ENCODE measurements around the gene C10orf62. TPM values are rescaled to one million over a fixed set of nuclear protein-coding genes. Genes with fewer than 3 reads are reported as not detected.

Gene C10orf62
- total and polyA plus RNA-seq, 10 of the 15 experiments (the other 5 are each of a cell fraction or from before 2014, with no cell fraction given) = not detected

- no peak for DNase-seq (ENCODE audit: low read depth, low spot score)
- intact Hi-C loops (cut with micrococcal nuclease; ENCODE audit: unreplicated experiment) (no loop called here), in situ Hi-C loops (cut with MboI) (no loop called here)
- POLR2A ChIA-PET = no interaction called here
- Histone ChIP-seq H3K9me3 (replicated peaks; ENCODE audit: control insufficient read depth, insufficient read depth, low read length) (no peaks in the 10 kb centered on the region), H3K9ac (ENCODE audit: control insufficient read depth, insufficient read depth, low read length) (no peak overlapping the region), H3K4me1 (ENCODE audit: control insufficient read depth, insufficient read depth, low read length) (no peaks in the 10 kb centered on the region), H4K20me1 (ENCODE audit: control insufficient read depth, insufficient read depth) (no peaks in the 10 kb centered on the region), H3K79me2 (ENCODE audit: control insufficient read depth, insufficient read depth, low read length) (no peaks in the 10 kb centered on the region), H2AFZ (ENCODE audit: control insufficient read depth, low read depth, low read length) (no peak overlapping the region), H3K36me3 (ENCODE audit: control insufficient read depth in 2 of 2, insufficient read depth in 2 of 2, low read length in 1 of 2) (no peaks in the 10 kb centered on the region), H3K4me3 (no peak overlapping the region), H3K4me2 (ENCODE audit: control insufficient read depth, insufficient read depth) (no peak overlapping the region), H3K27me3 (replicated peaks in 1 of 2; ENCODE audit: control insufficient read depth in 2 of 2, insufficient read depth in 2 of 2, low read length in 1 of 2) (no peaks in the 10 kb centered on the region; a peak in 1 of 4 replicates), H3K27ac (ENCODE audit: control insufficient read depth, insufficient read depth) (no peak overlapping the region)
- SMC1A ChIA-PET (ENCODE audit: uncharacterized antibody, unreplicated experiment) = no interaction called here
- 61% methylated on average over 37 of the region's 40 CpGs for WGBS (ENCODE audit: insufficient coverage, insufficient replicate concordance, low lambda C conversion rate, missing lambda C conversion rate)
- BruUV-seq (replicated peaks) = no TSS peak
- RAD21 ChIA-PET (ENCODE audit: unreplicated experiment) = no interaction called here
- no peak for FAIRE-seq
- CTCF ChIA-PET = no interaction called here
- peak; percentile 41; the same call in 2 of the 3 replicates for ATAC-seq
- TF ChIP-seq, protein P1, sequence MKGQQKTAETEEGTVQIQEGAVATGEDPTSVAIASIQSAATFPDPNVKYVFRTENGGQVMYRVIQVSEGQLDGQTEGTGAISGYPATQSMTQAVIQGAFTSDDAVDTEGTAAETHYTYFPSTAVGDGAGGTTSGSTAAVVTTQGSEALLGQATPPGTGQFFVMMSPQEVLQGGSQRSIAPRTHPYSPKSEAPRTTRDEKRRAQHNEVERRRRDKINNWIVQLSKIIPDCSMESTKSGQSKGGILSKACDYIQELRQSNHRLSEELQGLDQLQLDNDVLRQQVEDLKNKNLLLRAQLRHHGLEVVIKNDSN (IDR thresholded peaks at IDR 0.05; ENCODE audit: borderline replicate concordance, extremely low read length, insufficient read depth, low read depth, low read length) = no peak
- TF ChIP-seq STAT1 (conservative IDR thresholded peaks at IDR 0.05) (no peak), USF2 (IDR thresholded peaks at IDR 0.05; ENCODE audit: borderline replicate concordance, low read depth, low read length) (no peak), HDAC6 (IDR thresholded peaks at IDR 0.05; ENCODE audit: unreplicated experiment) (no peak), DPF2 (IDR thresholded peaks at IDR 0.05) (no peak), PML (IDR thresholded peaks at IDR 0.05; ENCODE audit: low read length) (no peak), SIX5 (IDR thresholded peaks at IDR 0.05; ENCODE audit: low read depth, low read length, severe bottlenecking) (no peak), NR2C1 (IDR thresholded peaks at IDR 0.05) (no peak), BHLHE40 (IDR thresholded peaks at IDR 0.05; ENCODE audit: borderline replicate concordance in 1 of 2, low read depth in 2 of 2, low read length in 1 of 2) (no peak; a peak in 1 of 4 replicates), BCLAF1 (IDR thresholded peaks at IDR 0.05) (no peak), ZNF622 (IDR thresholded peaks at IDR 0.05) (no peak), JUND (IDR thresholded peaks at IDR 0.05; ENCODE audit: low read depth, low read length) (no peak), TCF7 (IDR thresholded peaks at IDR 0.05; ENCODE audit: borderline replicate concordance) (no peak)
- TF ChIP-seq, protein P2, sequence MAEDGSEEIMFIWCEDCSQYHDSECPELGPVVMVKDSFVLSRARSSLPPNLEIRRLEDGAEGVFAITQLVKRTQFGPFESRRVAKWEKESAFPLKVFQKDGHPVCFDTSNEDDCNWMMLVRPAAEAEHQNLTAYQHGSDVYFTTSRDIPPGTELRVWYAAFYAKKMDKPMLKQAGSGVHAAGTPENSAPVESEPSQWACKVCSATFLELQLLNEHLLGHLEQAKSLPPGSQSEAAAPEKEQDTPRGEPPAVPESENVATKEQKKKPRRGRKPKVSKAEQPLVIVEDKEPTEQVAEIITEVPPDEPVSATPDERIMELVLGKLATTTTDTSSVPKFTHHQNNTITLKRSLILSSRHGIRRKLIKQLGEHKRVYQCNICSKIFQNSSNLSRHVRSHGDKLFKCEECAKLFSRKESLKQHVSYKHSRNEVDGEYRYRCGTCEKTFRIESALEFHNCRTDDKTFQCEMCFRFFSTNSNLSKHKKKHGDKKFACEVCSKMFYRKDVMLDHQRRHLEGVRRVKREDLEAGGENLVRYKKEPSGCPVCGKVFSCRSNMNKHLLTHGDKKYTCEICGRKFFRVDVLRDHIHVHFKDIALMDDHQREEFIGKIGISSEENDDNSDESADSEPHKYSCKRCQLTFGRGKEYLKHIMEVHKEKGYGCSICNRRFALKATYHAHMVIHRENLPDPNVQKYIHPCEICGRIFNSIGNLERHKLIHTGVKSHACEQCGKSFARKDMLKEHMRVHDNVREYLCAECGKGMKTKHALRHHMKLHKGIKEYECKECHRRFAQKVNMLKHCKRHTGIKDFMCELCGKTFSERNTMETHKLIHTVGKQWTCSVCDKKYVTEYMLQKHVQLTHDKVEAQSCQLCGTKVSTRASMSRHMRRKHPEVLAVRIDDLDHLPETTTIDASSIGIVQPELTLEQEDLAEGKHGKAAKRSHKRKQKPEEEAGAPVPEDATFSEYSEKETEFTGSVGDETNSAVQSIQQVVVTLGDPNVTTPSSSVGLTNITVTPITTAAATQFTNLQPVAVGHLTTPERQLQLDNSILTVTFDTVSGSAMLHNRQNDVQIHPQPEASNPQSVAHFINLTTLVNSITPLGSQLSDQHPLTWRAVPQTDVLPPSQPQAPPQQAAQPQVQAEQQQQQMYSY (CRISPR knock-in tag; IDR thresholded peaks at IDR 0.05) = no peak
These were observed 11.2 kb upstream of the C10orf62 start for GRCh38 chr10:97578171-97578844.
